ENCODE measurements around the gene PRDM16.

GRCh38 chr1:3064296-3064850 is 4.6 kb upstream of the PRDM16 start:
- TF ChIP-seq TCF12 (IDR thresholded peaks at IDR 0.05; ENCODE audit: low read depth, low read length) (no peak), RAD21 (IDR thresholded peaks at IDR 0.05 in 1 of 2, conservative IDR thresholded peaks at IDR 0.05 in 1 of 2; ENCODE audit: low read depth in 2 of 2, low read length in 2 of 2) (no peak), EP300 (IDR thresholded peaks at IDR 0.05; ENCODE audit: borderline replicate concordance in 1 of 2, low read depth in 2 of 2, low read length in 2 of 2) (no peak), RFX5 (IDR thresholded peaks at IDR 0.05; ENCODE audit: borderline replicate concordance, low read depth, low read length) (no peak), POLR2A (IDR thresholded peaks at IDR 0.05; ENCODE audit: control extremely low read depth in 1 of 2, low read depth in 2 of 2, low read length in 2 of 2) (no peak), TAF1 (IDR thresholded peaks at IDR 0.05; ENCODE audit: low read depth, low read length) (no peak), PHF8 (conservative IDR thresholded peaks at IDR 0.05; ENCODE audit: low read depth, low read length) (no peak), CTCF (IDR thresholded peaks at IDR 0.05; ENCODE audit: control extremely low read depth in 1 of 3, insufficient read depth in 1 of 3, low read depth in 1 of 3, low read length in 3 of 3) (no peak), CREB1 (IDR thresholded peaks at IDR 0.05) (no peak), EZH2 (IDR thresholded peaks at IDR 0.05; ENCODE audit: low read depth, low read length, severe bottlenecking) (peak; percentile 2), CEBPB (IDR thresholded peaks at IDR 0.05; ENCODE audit: low read depth, low read length) (no peak), YY1 (IDR thresholded peaks at IDR 0.05; ENCODE audit: low read depth, low read length) (no peak), POLR2AphosphoS5 (IDR thresholded peaks at IDR 0.05; ENCODE audit: low read depth, low read length) (no peak)

Measured in H1 (cell line).